HG03571 (cell line): ENCODE data around the gene TBX4.

Experiments
- ATAC-seq: cut with Tn5 transposase; IDR thresholded peaks from one replicate; pipeline ENCODE4 v1.9.1; 2021; ENCODE audit not compliant: unreplicated experiment

TBX4 gene

DNA sequence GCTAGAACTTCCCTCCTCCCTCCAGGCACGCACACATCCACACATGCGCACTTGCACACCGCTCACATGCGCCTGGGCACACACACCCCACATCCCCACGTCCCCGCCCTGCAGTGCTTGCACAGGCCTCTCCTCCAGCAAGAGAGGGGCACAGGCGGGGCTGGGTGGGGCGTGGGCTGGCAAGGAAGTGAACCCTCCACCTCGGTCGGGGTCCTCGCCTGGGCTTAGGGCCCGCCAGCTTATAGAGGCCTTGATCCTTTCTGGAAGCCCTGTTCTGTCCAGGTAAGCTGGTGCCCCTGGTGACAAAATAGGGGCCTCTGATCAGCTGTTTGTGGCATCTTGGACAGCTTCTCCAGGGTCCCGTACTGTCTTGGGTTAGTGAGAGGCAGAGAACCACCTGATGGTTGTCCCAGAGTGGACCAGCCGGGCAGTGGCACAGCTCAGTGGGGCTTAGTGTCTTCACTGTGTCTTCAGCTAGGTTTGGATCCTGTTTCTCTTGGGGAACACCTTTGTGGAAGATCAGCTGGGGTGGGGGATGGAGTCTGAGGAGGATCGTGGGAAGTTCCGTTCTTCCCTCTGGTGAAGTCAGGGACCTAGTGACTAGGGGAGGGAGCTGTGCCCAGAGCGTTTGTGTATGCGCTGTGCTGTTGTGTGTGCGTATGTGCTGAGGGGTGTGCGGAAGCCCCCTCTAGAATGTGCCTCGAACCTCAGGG lies 12.1 kb downstream of the TBX4 start:
- no peak for ATAC-seq

- ATAC-seq: no peak
Observed at GRCh38 chr17:61464843-61465180, 12.6 kb downstream of the TBX4 start.

DNA sequence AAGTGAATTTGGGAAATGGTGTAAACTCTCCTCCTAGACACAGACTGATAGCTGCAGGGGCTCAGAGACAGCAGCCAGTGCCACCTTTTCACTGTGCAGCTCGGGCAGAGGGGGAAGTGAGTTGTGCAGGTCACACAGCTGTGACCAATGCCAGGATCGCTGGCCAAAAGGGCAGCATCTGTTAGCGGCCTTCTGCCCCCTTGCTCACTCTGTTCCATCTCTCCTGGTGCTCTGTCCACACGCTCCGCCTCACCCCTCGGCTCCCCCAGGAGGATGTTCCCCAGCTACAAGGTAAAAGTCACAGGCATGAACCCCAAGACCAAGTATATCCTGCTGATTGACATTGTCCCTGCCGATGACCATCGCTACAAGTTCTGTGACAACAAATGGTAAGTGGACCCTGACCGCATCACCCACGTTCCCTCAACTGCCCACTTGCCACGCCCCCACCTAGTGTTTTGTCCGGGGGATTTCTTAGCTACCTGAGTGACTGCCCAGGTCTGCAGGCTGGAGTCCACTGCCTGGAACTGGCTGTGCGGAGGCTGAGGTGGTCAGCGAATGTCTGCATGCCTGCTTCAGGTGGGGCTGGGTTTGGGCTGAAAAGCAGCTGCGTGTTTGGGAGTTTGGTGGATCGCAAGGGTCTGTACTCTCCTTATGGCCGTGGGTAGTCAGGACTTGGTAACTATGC lies 13.5 kb downstream of the TBX4 start:
- ATAC-seq: no peak

DNA sequence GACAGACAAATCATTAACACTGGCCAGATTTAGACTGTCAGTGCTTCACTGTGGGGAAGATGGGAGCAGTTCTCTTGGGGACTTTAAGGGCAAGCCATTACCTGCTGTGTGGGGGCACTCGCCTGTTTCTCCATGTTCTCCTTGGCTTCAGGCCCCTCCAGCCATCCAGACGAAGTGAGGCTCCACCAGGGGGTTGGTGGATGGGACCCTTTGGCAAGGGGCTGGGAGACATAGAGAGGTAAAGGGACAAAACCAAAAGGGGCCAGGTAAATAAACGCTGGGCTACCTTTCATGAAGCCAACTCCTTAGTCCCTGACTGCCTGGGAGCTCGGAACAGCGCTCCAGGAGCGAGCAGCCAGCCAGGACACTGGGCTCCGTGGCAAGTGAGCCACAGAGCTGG lies 14.0 kb downstream of the TBX4 start:
- no peak for ATAC-seq

- ATAC-seq: no peak
Observed at GRCh38 chr17:61467416-61468262, 15.4 kb downstream of the TBX4 start.

- ATAC-seq: no peak
Observed at GRCh38 chr17:61468263-61468907, 16.2 kb downstream of the TBX4 start.

- ATAC-seq: no peak
Observed at GRCh38 chr17:61469474-61469873, 17.3 kb downstream of the TBX4 start.

DNA sequence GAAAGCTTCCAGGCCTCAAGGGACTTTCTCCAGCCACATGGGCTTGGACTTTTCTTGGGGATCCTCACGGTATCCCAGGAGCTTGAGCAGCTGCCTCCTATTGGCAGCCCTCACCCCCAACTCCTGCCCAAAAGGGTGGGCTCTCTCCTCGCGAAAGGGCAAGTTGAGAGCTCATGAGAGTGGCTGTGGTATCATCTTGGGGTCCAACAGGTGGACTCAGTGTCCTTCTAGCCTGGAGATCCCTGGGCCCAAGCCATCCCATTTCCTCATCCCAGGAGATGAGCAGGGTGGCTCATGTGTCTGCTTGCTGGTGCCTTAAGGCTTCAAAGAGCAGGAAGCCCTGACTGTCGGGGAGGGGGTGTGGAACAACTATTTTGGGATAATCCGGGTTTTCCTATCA lies 17.7 kb downstream of the TBX4 start:
- no peak for ATAC-seq

GRCh38 chr17:61470530-61471136 lies 18.4 kb downstream of the TBX4 start:
- no peak for ATAC-seq

- ATAC-seq: no peak
Observed at GRCh38 chr17:61474235-61474927, 22.2 kb downstream of the TBX4 start.

- no peak for ATAC-seq
Observed at GRCh38 chr17:61474934-61475333, 22.7 kb downstream of the TBX4 start.

DNA sequence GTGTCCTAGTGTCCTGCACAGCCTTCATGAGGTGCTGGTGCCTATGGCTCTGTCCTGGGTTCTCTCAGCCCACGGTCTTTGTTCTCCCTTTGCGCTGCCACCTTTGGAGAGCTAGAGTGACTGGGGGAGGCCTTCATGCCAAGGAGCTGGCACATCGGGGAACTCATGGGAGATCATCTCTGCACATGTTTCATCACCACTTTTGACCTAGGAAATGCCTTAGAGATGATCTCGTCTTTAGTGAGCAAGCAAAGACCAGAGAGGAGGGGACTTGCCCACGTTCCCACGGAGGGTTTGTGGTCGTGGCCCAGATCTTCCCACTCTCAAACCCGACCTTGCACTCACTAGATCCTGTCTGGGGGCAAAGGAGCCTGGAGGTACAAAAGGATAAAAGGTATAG lies 23.5 kb downstream of the TBX4 start:
- no peak for ATAC-seq

DNA sequence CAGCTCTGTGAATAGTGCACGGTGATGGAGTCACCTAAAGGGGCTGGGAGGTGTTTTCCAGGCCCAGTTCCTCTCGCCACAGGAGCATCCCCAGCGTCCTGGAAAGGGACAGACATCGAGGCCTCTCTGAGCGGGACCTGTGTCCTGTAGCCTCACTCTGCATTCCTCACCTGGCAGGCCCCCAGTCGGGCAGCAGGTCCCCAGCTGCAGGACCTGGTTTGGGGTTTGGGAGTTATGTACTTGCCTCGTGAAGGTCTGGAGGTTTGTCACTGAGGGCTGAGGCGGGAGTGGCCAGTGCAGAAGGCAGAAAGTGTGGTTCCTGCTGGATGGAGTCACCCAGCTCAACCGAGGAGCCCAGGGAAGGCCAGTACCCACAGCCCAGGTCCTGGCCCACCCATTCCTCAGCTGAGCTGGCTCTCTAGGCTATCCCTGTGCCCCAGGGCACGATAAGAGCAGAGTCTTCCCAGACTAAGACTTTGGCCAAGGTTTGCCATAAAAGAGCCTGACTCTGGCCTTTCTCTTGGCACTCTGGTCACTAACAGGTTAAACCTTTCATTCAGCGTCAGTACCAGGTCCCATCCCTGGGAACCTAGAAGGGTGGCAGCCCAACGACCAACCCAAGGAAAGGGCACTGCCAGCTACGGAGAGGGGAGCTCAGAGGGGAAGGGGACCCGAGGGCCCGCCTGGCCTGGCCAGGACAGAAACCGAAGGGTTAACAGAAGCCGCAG lies 24.4 kb downstream of the TBX4 start:
- ATAC-seq: no peak

- ATAC-seq: no peak
Observed at GRCh38 chr17:61477204-61477834, 25.1 kb downstream of the TBX4 start.

GRCh38 chr17:61478026-61478789 lies 26.0 kb downstream of the TBX4 start:
- no peak for ATAC-seq

- no peak for ATAC-seq
Observed at GRCh38 chr17:61478790-61479492, 26.7 kb downstream of the TBX4 start.

GRCh38 chr17:61479493-61480413 lies 27.5 kb downstream of the TBX4 start:
- no peak for ATAC-seq
